K562 (cell line): Measurements from ENCODE around the gene MRPL38. TPM values are rescaled to one million over a fixed set of nuclear protein-coding genes. Genes with fewer than 3 reads are reported as not detected.

Experiments used
- ATAC-seq: fragments of 200-7000 bp; cut with Tn5 transposase; 3 replicates; pipeline ENCODE4 v1.9.1; 2020; ENCODE audit warnings: moderate library complexity
- BruUV-seq: library from RNA; stranded (reverse); fragments of 400-500 nt; replicated peaks from 2 replicates; lab custom pipeline; 2021; lab: Mats Ljungman, UMichigan
- CTCF ChIA-PET: fragments of 300-600 bp; formaldehyde crosslinking; extraction: SDS; loops from one replicate; lab custom pipeline; 2021; ENCODE audit warnings: low intra/inter-chr PET ratio; lab: Yijun Ruan, JAX
- POLR2A ChIA-PET: fragments of 300-600, 350-650 bp; sonication (Branson Sonifier 250); formaldehyde crosslinking; extraction: SDS; loops from one replicate; lab custom pipeline; 2021; ENCODE audit warnings: antibody characterized with exemption, inconsistent platforms; lab: Yijun Ruan, JAX
- DNase-seq, 4 experiments: peaks; one replicate each; pipeline versions ENCODE4 v3.0.0 to v3.0.0-alpha.2; 2011 to 2018; ENCODE audit warnings: low spot score in 3 of 4, mixed read lengths in 3 of 4; ENCODE audit errors: extremely low read depth in 1 of 4
- FAIRE-seq: peaks from 2 replicates; lab custom pipeline; 2011; peaks lifted over from hg19 to GRCh38; lab: Jason Lieb, UNC
- H2AFZ ChIP-seq: 2 replicates; pipeline ENCODE4 v1.6.0; 2011; ENCODE audit warnings: low read depth, low read length, control low read depth, inconsistent platforms
- H3K27ac ChIP-seq: fragments of 200-600 bp; 3 replicates; pipeline ENCODE4 v1.8.0; 2011; ENCODE audit warnings: low read depth, mild to moderate bottlenecking, control low read depth, inconsistent platforms, low read length, moderate library complexity, mixed read lengths; ENCODE audit errors: extremely low read depth
- H3K27me3 ChIP-seq, 2 experiments: fragments of 300-600 bp in 1 of 2; 2 replicates in 1 of 2; 3 replicates in 1 of 2; pipeline versions ENCODE4 v1.6.0 to v1.8.0; 2011; ENCODE audit warnings: inconsistent platforms in 2 of 2, low read length in 2 of 2, mild to moderate bottlenecking in 1 of 2, mixed read lengths in 1 of 2, moderate library complexity in 1 of 2; ENCODE audit not compliant: control insufficient read depth in 2 of 2, insufficient read depth in 2 of 2
- H3K36me3 ChIP-seq: fragments of 300-600 bp; 3 replicates; pipeline ENCODE4 v1.8.0; 2011; ENCODE audit warnings: mild to moderate bottlenecking, low read length, inconsistent platforms; ENCODE audit not compliant: control insufficient read depth, insufficient read depth
- H3K4me1 ChIP-seq, 2 experiments: fragments of 200-600 bp in 1 of 2; replicated peaks in 1 of 2; 2 replicates in 1 of 2; 3 replicates in 1 of 2; pipeline versions ENCODE4 v1.5.1 to v1.8.0; 2011; ENCODE audit warnings: inconsistent platforms in 2 of 2, low read length in 2 of 2, mild to moderate bottlenecking in 1 of 2, mixed read lengths in 1 of 2, moderate library complexity in 1 of 2; ENCODE audit not compliant: control insufficient read depth in 2 of 2, insufficient read depth in 2 of 2
- H3K4me2 ChIP-seq: 2 replicates; pipeline ENCODE4 v1.6.1; 2011; ENCODE audit warnings: low read length, control low read depth, inconsistent platforms, mixed read lengths; ENCODE audit not compliant: insufficient read depth
- H3K4me3 ChIP-seq: fragments of 200-600 bp; sonication (generic), shearing (Covaris generic); 2 replicates; pipeline ENCODE4 v1.5.1; 2016; ENCODE audit warnings: control low read depth, inconsistent platforms
- H3K79me2 ChIP-seq: fragments of 200-600 bp; 3 replicates; pipeline ENCODE4 v1.8.0; 2011; ENCODE audit warnings: low read length, inconsistent platforms; ENCODE audit not compliant: control insufficient read depth, insufficient read depth
- H3K9ac ChIP-seq, 2 experiments: 2 replicates each; pipeline versions ENCODE4 v1.6.0 to v1.6.1; 2011; ENCODE audit warnings: low read depth in 2 of 2, low read length in 2 of 2, control low read depth in 1 of 2, inconsistent platforms in 1 of 2, mild to moderate bottlenecking in 1 of 2, mixed read lengths in 1 of 2; ENCODE audit not compliant: insufficient read depth in 1 of 2
- H3K9me1 ChIP-seq: one replicate; pipeline ENCODE4 v1.6.0; 2011; ENCODE audit warnings: inconsistent platforms, mild to moderate bottlenecking, low read length, moderate library complexity; ENCODE audit not compliant: control insufficient read depth, insufficient read depth
- H3K9me3 ChIP-seq: replicated peaks from 2 replicates; pipeline ENCODE4 v1.5.1; 2011; ENCODE audit warnings: low read depth, low read length, inconsistent platforms; ENCODE audit not compliant: control insufficient read depth, insufficient read depth
- H4K20me1 ChIP-seq: replicated peaks from 2 replicates; pipeline ENCODE4 v1.6.1; 2011; ENCODE audit warnings: low read length, inconsistent platforms, mixed read lengths; ENCODE audit not compliant: control insufficient read depth, insufficient read depth
- CBX3 ChIP-seq, 2 experiments: IDR thresholded peaks; 1 replicate in 1 of 2; 2 replicates in 1 of 2; pipeline ENCODE4 v1.6.1; 2012; ENCODE audit warnings: inconsistent platforms in 2 of 2, low read length in 2 of 2, borderline replicate concordance in 1 of 2, control low read depth in 1 of 2
- CHD2 ChIP-seq: IDR thresholded peaks from 2 replicates; pipeline ENCODE4 v1.6.1; 2011; ENCODE audit warnings: low read depth, low read length
- HIVEP1 ChIP-seq: fragments of 250-450 bp; sonication (Bioruptor Pico); IDR thresholded peaks from 2 replicates; pipeline ENCODE4 v1.4.0; 2020; ENCODE audit warnings: mild to moderate bottlenecking
- NR2C2 ChIP-seq, 2 experiments: fragments of 200-800 bp in 1 of 2; sonication (Bioruptor generic) in 1 of 2; sonication (generic) in 1 of 2; formaldehyde crosslinking in 1 of 2; IDR thresholded peaks; 2 replicates each; pipeline versions ENCODE4 v1.6.1 to v1.8.0; 2016 to 2022; ENCODE audit warnings: mild to moderate bottlenecking in 1 of 2, missing compliant biosample characterization in 1 of 2, missing genetic modification characterization in 1 of 2, missing genetic modification reagents in 1 of 2
- RNF2 ChIP-seq: sonication (generic); IDR thresholded peaks from 2 replicates; pipeline ENCODE4 v1.6.1; 2016
- TAL1 ChIP-seq: fragments of 450-650 bp; IDR thresholded peaks from 2 replicates; pipeline ENCODE4 v1.6.1; 2016; ENCODE audit warnings: mild to moderate bottlenecking
- WGBS: fragments of 100-300 bp; shearing (Covaris generic); methylation state at CpG from one replicate; pipeline ENCODE4 v1.1.6; 2016; ENCODE audit warnings: low coverage, mixed read lengths; ENCODE audit not compliant: insufficient coverage; ENCODE audit errors: missing lambda C conversion rate; 5-methylcytosine and 5-hydroxymethylcytosine counted together
- in situ Hi-C: fragments of 300-500 bp; cut with MboI; formaldehyde crosslinking; loops from 4 replicates; pipeline ENCODE4 v1.15.0; 2018; ENCODE audit warnings: inconsistent platforms, mixed read lengths
- intact Hi-C: fragments of 100-400 bp; cut with micrococcal nuclease; formaldehyde crosslinking; loops from 2 replicates; pipeline ENCODE4 v1.14.2; 2022
- polyA plus RNA-seq, 8 experiments: library from polyadenylated mRNA; depleted of rRNA in 4 of 8; stranded (reverse) in 5 of 8; unstranded in 3 of 8; fragments of >200 nt; fragmentation: Nextera tagmentation in 2 of 8; fragmentation: Illumina TruSeq in 1 of 8; extraction: Ambion mirVana in 2 of 8; extraction: Trizol in 1 of 8; gene quantifications; 2 replicates each; pipeline versions ENCODE4 v1.2.1 to v1.2.3, GENCODE V29; 2011 to 2014; ENCODE audit warnings: inconsistent platforms in 1 of 8, missing spikeins in 1 of 8
- total RNA-seq, 7 experiments: library from RNA; depleted of rRNA in 6 of 7; stranded (reverse); fragments of >200 nt in 6 of 7; fragmentation: Illumina TruSeq in 2 of 7; extraction: Trizol in 2 of 7; gene quantifications; 2 replicates each; pipeline versions ENCODE4 v1.2.1 to v1.2.3, GENCODE V29; 2011 to 2021; ENCODE audit warnings: low replicate concordance in 1 of 7
- TF ChIP-seq, protein P1 (sequence below): sonication (generic); formaldehyde crosslinking; IDR thresholded peaks from 2 replicates; pipeline ENCODE4 v1.8.1; 2023; ENCODE audit warnings: mild to moderate bottlenecking, missing genetic modification reagents

The MRPL38 gene
- total and polyA plus RNA-seq, 9 of the 15 experiments (the other 6 are each of a cell fraction or from before 2014, with no cell fraction given) = 4.5 to 154 (median 48.5) TPM

- WGBS = 66% methylated on average over 18 of the region's 18 CpGs
- H3K4me3 ChIP-seq = no peak overlapping the region
These were observed 17.7 kb upstream of the MRPL38 start for GRCh38 chr17:75922173-75922961.

More at GRCh38 chr17:75922173-75922961, 17.7 kb upstream of the MRPL38 start:
- TF ChIP-seq, protein P1, sequence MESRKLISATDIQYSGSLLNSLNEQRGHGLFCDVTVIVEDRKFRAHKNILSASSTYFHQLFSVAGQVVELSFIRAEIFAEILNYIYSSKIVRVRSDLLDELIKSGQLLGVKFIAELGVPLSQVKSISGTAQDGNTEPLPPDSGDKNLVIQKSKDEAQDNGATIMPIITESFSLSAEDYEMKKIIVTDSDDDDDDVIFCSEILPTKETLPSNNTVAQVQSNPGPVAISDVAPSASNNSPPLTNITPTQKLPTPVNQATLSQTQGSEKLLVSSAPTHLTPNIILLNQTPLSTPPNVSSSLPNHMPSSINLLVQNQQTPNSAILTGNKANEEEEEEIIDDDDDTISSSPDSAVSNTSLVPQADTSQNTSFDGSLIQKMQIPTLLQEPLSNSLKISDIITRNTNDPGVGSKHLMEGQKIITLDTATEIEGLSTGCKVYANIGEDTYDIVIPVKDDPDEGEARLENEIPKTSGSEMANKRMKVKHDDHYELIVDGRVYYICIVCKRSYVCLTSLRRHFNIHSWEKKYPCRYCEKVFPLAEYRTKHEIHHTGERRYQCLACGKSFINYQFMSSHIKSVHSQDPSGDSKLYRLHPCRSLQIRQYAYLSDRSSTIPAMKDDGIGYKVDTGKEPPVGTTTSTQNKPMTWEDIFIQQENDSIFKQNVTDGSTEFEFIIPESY (CRISPR knock-in tag) = peak; percentile 65
- TF ChIP-seq HIVEP1 (CRISPR knock-in tag) (no peak), CHD2 (no peak), TAL1 (no peak), CBX3 (IDR thresholded peaks at IDR 0.05; ENCODE audit: borderline replicate concordance in 1 of 2, low read length in 2 of 2) (no peak), RNF2 (peak; percentile 28; the same call in 1 of the 2 replicates), NR2C2 (CRISPR knock-in tag; IDR thresholded peaks at IDR 0.05) (no peak), NR2C2 (tag; IDR thresholded peaks at IDR 0.05) (peak; percentile 31; the same call in 1 of the 2 replicates)
- Histone ChIP-seq H3K4me1 (peaks cover 0 to 35% of the 10 kb centered on the region in 2 experiments; a peak in 2 of 5 replicates), H4K20me1 (no peaks in the 10 kb centered on the region), H3K4me2 (no peak overlapping the region), H3K9ac (peak overlapping the region in 1 of 2 experiments; percentile 83; a peak in 2 of 4 replicates), H3K36me3 (peaks cover 5% of the 10 kb centered on the region; the same call in 1 of the 3 replicates), H3K27me3 (no peaks in the 10 kb centered on the region), H3K27ac (no peak overlapping the region; the same call in 2 of the 3 replicates), H2AFZ (no peak overlapping the region), H3K9me1 (peaks cover 3% of the 10 kb centered on the region), H3K9me3 (no peaks in the 10 kb centered on the region), H3K79me2 (no peaks in the 10 kb centered on the region)
- in situ Hi-C loops (no loop called here), intact Hi-C loops (no loop called here)
- POLR2A ChIA-PET = interaction anchor here (0.6 kb wide), 1 partner anchor 111 kb away, joined by 3 read pairs; no protein-coding TSS in a partner anchor
- CTCF ChIA-PET = interaction anchor here (0.6 kb wide), 1 partner anchor 47 kb away, joined by 3 read pairs; no protein-coding TSS in a partner anchor
- FAIRE-seq = no peak
- ATAC-seq = peak; percentile 24; the same call in 2 of the 3 replicates
- BruUV-seq = no TSS peak
- no peak for DNase-seq
